GM12878 (cell line): ENCODE results near the gene SATB2. TPM values are rescaled to one million over a fixed set of nuclear protein-coding genes. Genes with fewer than 3 reads are reported as not detected.

ENCODE experiments used
- ATAC-seq: fragments of 200-7000 bp; cut with Tn5 transposase; 3 replicates; pipeline ENCODE4 v1.9.1; 2020; ENCODE audit warnings: mild to moderate bottlenecking, moderate library complexity
- BruUV-seq: library from RNA; stranded (reverse); fragments of 400-500 nt; replicated peaks from 2 replicates; lab custom pipeline; 2021; lab: Mats Ljungman, UMichigan
- CTCF ChIA-PET: fragments of 300-600 bp; sonication (Branson Sonifier 250); formaldehyde crosslinking; extraction: SDS; loops from one replicate; lab custom pipeline; 2021; ENCODE audit warnings: inconsistent platforms; lab: Yijun Ruan, JAX
- POLR2A ChIA-PET: fragments of 350-600 bp; formaldehyde crosslinking; extraction: SDS; loops from one replicate; lab custom pipeline; 2021; ENCODE audit warnings: inconsistent platforms; lab: Charles Lee
- RAD21 ChIA-PET: fragments of 300-600 bp; sonication (Branson Sonifier 250); formaldehyde crosslinking; loops from one replicate; lab custom pipeline; 2023; ENCODE audit warnings: antibody characterized with exemption; ENCODE audit not compliant: unreplicated experiment; lab: Charles Lee
- SMC1A ChIA-PET: fragments of 300-600 bp; sonication (Branson Sonifier 250); formaldehyde crosslinking; loops from one replicate; lab custom pipeline; 2023; ENCODE audit not compliant: unreplicated experiment, uncharacterized antibody; lab: Charles Lee
- DNase-seq: peaks from one replicate; pipeline ENCODE4 v3.0.0-alpha.2; 2011; ENCODE audit warnings: low read depth, low spot score
- FAIRE-seq: peaks from 3 replicates; lab custom pipeline; 2011; peaks lifted over from hg19 to GRCh38; lab: Jason Lieb, UNC
- H2AFZ ChIP-seq: 2 replicates; pipeline ENCODE4 v1.6.0; 2011; ENCODE audit warnings: low read depth, low read length, control low read depth; ENCODE audit not compliant: control insufficient read depth
- H3K27ac ChIP-seq: 2 replicates; pipeline ENCODE4 v1.5.1; 2011; ENCODE audit warnings: control low read depth; ENCODE audit not compliant: control insufficient read depth, insufficient read depth
- H3K27me3 ChIP-seq, 2 experiments: replicated peaks in 1 of 2; 2 replicates each; pipeline versions ENCODE4 v1.6.0 to v1.6.1; 2011; ENCODE audit warnings: low read length in 1 of 2; ENCODE audit not compliant: control insufficient read depth in 2 of 2, insufficient read depth in 2 of 2
- H3K36me3 ChIP-seq, 2 experiments: 2 replicates each; pipeline ENCODE4 v1.5.1; 2011; ENCODE audit warnings: low read length in 1 of 2; ENCODE audit not compliant: control insufficient read depth in 2 of 2, insufficient read depth in 2 of 2
- H3K4me1 ChIP-seq: 2 replicates; pipeline ENCODE4 v1.6.1; 2011; ENCODE audit warnings: mild to moderate bottlenecking, low read length, moderate library complexity, mixed read lengths; ENCODE audit not compliant: control insufficient read depth, insufficient read depth
- H3K4me2 ChIP-seq: 2 replicates; pipeline ENCODE4 v1.6.0; 2011; ENCODE audit warnings: control low read depth; ENCODE audit not compliant: control insufficient read depth, insufficient read depth
- H3K4me3 ChIP-seq: fragments of 200-600 bp; sonication (generic); 2 replicates; pipeline ENCODE4 v1.5.1; 2016
- H3K79me2 ChIP-seq: 2 replicates; pipeline ENCODE4 v1.6.0; 2011; ENCODE audit warnings: low read length; ENCODE audit not compliant: control insufficient read depth, insufficient read depth
- H3K9ac ChIP-seq: 2 replicates; pipeline ENCODE4 v1.8.0; 2011; ENCODE audit warnings: low read length, control low read depth, mixed read lengths; ENCODE audit not compliant: control insufficient read depth, insufficient read depth
- H3K9me3 ChIP-seq: replicated peaks from 3 replicates; pipeline ENCODE4 v1.5.1; 2011; ENCODE audit warnings: mild to moderate bottlenecking, low read length; ENCODE audit not compliant: control insufficient read depth, insufficient read depth
- H4K20me1 ChIP-seq: 2 replicates; pipeline ENCODE4 v1.6.0; 2011; ENCODE audit not compliant: control insufficient read depth, insufficient read depth
- BACH1 ChIP-seq: fragments of 450-650 bp; IDR thresholded peaks from 2 replicates; pipeline ENCODE4 v1.6.1; 2017; ENCODE audit warnings: mild to moderate bottlenecking, borderline replicate concordance
- BCL11A ChIP-seq: IDR thresholded peaks from 2 replicates; pipeline ENCODE4 v1.6.1; 2011; ENCODE audit warnings: low read depth, low read length
- BHLHE40 ChIP-seq, 2 experiments: fragments of 450-650 bp in 1 of 2; IDR thresholded peaks; 2 replicates each; pipeline ENCODE4 v1.6.1; 2011 to 2017; ENCODE audit warnings: low read depth in 2 of 2, borderline replicate concordance in 1 of 2, improper control_type of control experiment in 1 of 2, low read length in 1 of 2, mild to moderate bottlenecking in 1 of 2
- CBFB ChIP-seq: IDR thresholded peaks from 2 replicates; pipeline ENCODE4 v1.6.1; 2016; ENCODE audit warnings: antibody characterized with exemption, low read depth
- CEBPB ChIP-seq, 2 experiments: fragments of 150-350 bp in 1 of 2; IDR thresholded peaks; 2 replicates each; pipeline ENCODE4 v1.6.1; 2012 to 2014; ENCODE audit warnings: low read depth in 2 of 2, low read length in 2 of 2, borderline replicate concordance in 1 of 2, inconsistent platforms in 1 of 2
- CREM ChIP-seq: IDR thresholded peaks from 2 replicates; pipeline ENCODE4 v1.6.1; 2014; ENCODE audit warnings: antibody characterized with exemption, low read depth
- IKZF1 ChIP-seq: fragments of 450-650 bp; conservative IDR thresholded peaks from 2 replicates; pipeline ENCODE4 v1.6.1; 2017; ENCODE audit warnings: antibody characterized with exemption, mild to moderate bottlenecking
- KLF5 ChIP-seq: fragments of 450-650 bp; IDR thresholded peaks from 2 replicates; pipeline ENCODE4 v1.6.1; 2014; ENCODE audit warnings: mild to moderate bottlenecking; ENCODE audit not compliant: partially characterized antibody
- NFYB ChIP-seq: IDR thresholded peaks from 2 replicates; pipeline ENCODE4 v1.6.1; 2011; ENCODE audit warnings: low read depth, mild to moderate bottlenecking, low read length, improper control_type of control experiment, moderate library complexity; ENCODE audit not compliant: insufficient read depth
- NR2C1 ChIP-seq: fragments of 450-650 bp; IDR thresholded peaks from 2 replicates; pipeline ENCODE4 v1.6.1; 2017; ENCODE audit warnings: antibody characterized with exemption, mild to moderate bottlenecking, moderate library complexity
- POLR2A ChIP-seq: IDR thresholded peaks from 2 replicates; pipeline ENCODE4 v1.6.1; 2011; ENCODE audit warnings: low read depth, mild to moderate bottlenecking, low read length
- RELB ChIP-seq: fragments of 450-650 bp; IDR thresholded peaks from 2 replicates; pipeline ENCODE4 v1.6.1; 2017; ENCODE audit warnings: low read depth, mild to moderate bottlenecking, moderate library complexity
- SMC3 ChIP-seq: IDR thresholded peaks from 2 replicates; pipeline ENCODE4 v1.6.1; 2011; ENCODE audit warnings: low read length, improper control_type of control experiment, borderline replicate concordance
- SREBF2 ChIP-seq: IDR thresholded peaks from 2 replicates; pipeline ENCODE4 v1.6.1; 2012; ENCODE audit warnings: mild to moderate bottlenecking, low read length
- ZBTB33 ChIP-seq: fragments of 450-650 bp; IDR thresholded peaks from 2 replicates; pipeline ENCODE4 v1.6.1; 2017; ENCODE audit warnings: mild to moderate bottlenecking
- ZNF217 ChIP-seq: fragments of 450-650 bp; IDR thresholded peaks from 2 replicates; pipeline ENCODE4 v1.6.1; 2017; ENCODE audit warnings: antibody characterized with exemption, mild to moderate bottlenecking
- ZNF384 ChIP-seq: IDR thresholded peaks from 2 replicates; pipeline ENCODE4 v1.6.1; 2012; ENCODE audit warnings: low read depth, mild to moderate bottlenecking, low read length, improper control_type of control experiment, borderline replicate concordance
- WGBS: methylation state at CpG from one replicate; pipeline ENCODE4 v1.1.6; 2016; ENCODE audit warnings: low lambda C conversion rate; ENCODE audit not compliant: insufficient replicate concordance, insufficient coverage; ENCODE audit errors: missing lambda C conversion rate; 5-methylcytosine and 5-hydroxymethylcytosine counted together
- in situ Hi-C: fragments of 300-500 bp; cut with MboI; formaldehyde crosslinking; loops from 9 replicates; pipeline ENCODE4 v1.14.3; 2018; ENCODE audit warnings: mixed read lengths
- intact Hi-C: fragments of 100-400 bp; cut with micrococcal nuclease; formaldehyde crosslinking; loops from one replicate; pipeline ENCODE4 v1.14.2; 2022; ENCODE audit not compliant: unreplicated experiment
- polyA plus RNA-seq, 11 experiments: library from polyadenylated mRNA; depleted of rRNA in 4 of 11; unstranded in 6 of 11; stranded (reverse) in 5 of 11; fragments of >200 nt; fragmentation: Nextera tagmentation in 4 of 11; fragmentation: Illumina TruSeq in 1 of 11; extraction: Ambion mirVana in 4 of 11; extraction: Trizol in 1 of 11; gene quantifications; 1 replicate in 1 of 11; 2 replicates in 10 of 11; pipeline versions ENCODE4 v1.2.1 to v1.2.3, GENCODE V29; 2011 to 2016; ENCODE audit warnings: inconsistent platforms in 2 of 11, missing spikeins in 2 of 11, low read depth in 1 of 11
- total RNA-seq, 4 experiments: library from RNA; depleted of rRNA in 3 of 4; stranded (reverse); fragments of >200 nt in 3 of 4; fragmentation: Illumina TruSeq in 1 of 4; extraction: Trizol in 1 of 4; gene quantifications; 2 replicates each; pipeline versions ENCODE4 v1.2.1 to v1.2.3, GENCODE V29; 2013 to 2021

The SATB2 gene
- total and polyA plus RNA-seq, 10 of the 15 experiments (the other 5 are each of a cell fraction or from before 2014, with no cell fraction given): 0.03 to 0.56 (median 0.08) TPM; not detected in 3

GRCh38 chr2:199449956-199450355, 7.8 kb downstream of the SATB2 start:
- in situ Hi-C loops: no loop called here
- Histone ChIP-seq H3K27me3 (peaks cover 0 to 5% of the 10 kb centered on the region in 2 experiments; a peak in 2 of 4 replicates), H4K20me1 (no peaks in the 10 kb centered on the region), H3K4me2 (no peak overlapping the region), H3K4me1 (no peaks in the 10 kb centered on the region), H3K79me2 (no peaks in the 10 kb centered on the region), H3K9me3 (no peaks in the 10 kb centered on the region), H3K9ac (no peak overlapping the region), H2AFZ (no peak overlapping the region), H3K36me3 (no peaks in the 10 kb centered on the region), H3K4me3 (no peak overlapping the region), H3K27ac (no peak overlapping the region)
- CTCF ChIA-PET: no interaction called here
- TF ChIP-seq KLF5 (no peak), CREM (no peak), NFYB (no peak)
- FAIRE-seq: no peak
- POLR2A ChIA-PET: no interaction called here
- 2% methylated on average over 3 of the region's 3 CpGs for WGBS
- no peak for ATAC-seq
- BruUV-seq: no TSS peak
- intact Hi-C loops: no loop called here
- no peak for DNase-seq
- RAD21 ChIA-PET: no interaction called here
- SMC1A ChIA-PET: no interaction called here

GRCh38 chr2:199449455-199449854, 8.3 kb downstream of the SATB2 start:
- in situ Hi-C loops (no loop called here), intact Hi-C loops (no loop called here)
- no peak overlapping the region for H3K4me3 ChIP-seq
- H3K9me3 ChIP-seq: no peaks in the 10 kb centered on the region
- ChIA-PET SMC1A (no interaction called here), CTCF (interaction anchor here (1.0 kb wide), 1 partner anchor 39 kb away, joined by 3 read pairs; no protein-coding TSS in a partner anchor), POLR2A (no interaction called here), RAD21 (no interaction called here)
- no peak overlapping the region for H2AFZ ChIP-seq
- no peaks in the 10 kb centered on the region for H4K20me1 ChIP-seq
- no peaks in the 10 kb centered on the region for H3K36me3 ChIP-seq
- no peak for ATAC-seq
- no peak overlapping the region for H3K27ac ChIP-seq
- FAIRE-seq: no peak
- no peak overlapping the region for H3K4me2 ChIP-seq
- no peak for DNase-seq
- no peak overlapping the region for H3K9ac ChIP-seq
- H3K4me1 ChIP-seq: no peaks in the 10 kb centered on the region
- no TSS peak for BruUV-seq
- peaks cover 0 to 4% of the 10 kb centered on the region in 2 experiments; a peak in 2 of 4 replicates for H3K27me3 ChIP-seq
- 4% methylated on average over 1 of the region's 1 CpG for WGBS
- no peaks in the 10 kb centered on the region for H3K79me2 ChIP-seq
- TF ChIP-seq NR2C1 (no peak), RELB (no peak), ZNF384 (no peak), BACH1 (no peak), SREBF2 (no peak), POLR2A (no peak), ZBTB33 (no peak), CBFB (no peak), BCL11A (no peak), IKZF1 (no peak), BHLHE40 (IDR thresholded peaks at IDR 0.05; ENCODE audit: borderline replicate concordance in 1 of 2, low read depth in 2 of 2, low read length in 1 of 2) (no peak), SMC3 (no peak), CEBPB (IDR thresholded peaks at IDR 0.05; ENCODE audit: borderline replicate concordance in 1 of 2, low read depth in 2 of 2, low read length in 2 of 2) (no peak), ZNF217 (no peak)
